H1 (cell line): ENCODE data around the gene CADM2. TPM values are rescaled to one million over a fixed set of nuclear protein-coding genes. Genes with fewer than 3 reads are reported as not detected.

Experiments
- CTCF ChIA-PET: fragments of 300-600 bp; sonication (Branson Sonifier 250); formaldehyde crosslinking; loops from one replicate; lab custom pipeline; 2021; ENCODE audit not compliant: partially characterized antibody; lab: Charles Lee
- POLR2A ChIA-PET: fragments of 300-600 bp; sonication (Branson Sonifier 250); formaldehyde crosslinking; loops from one replicate; lab custom pipeline; 2021; ENCODE audit warnings: inconsistent platforms; ENCODE audit not compliant: partially characterized antibody; lab: Charles Lee
- DNase-seq, 2 experiments: peaks; one replicate each; pipeline versions ENCODE4 v3.0.0 to v3.0.0-alpha.2; 2010 to 2022; ENCODE audit warnings: low spot score in 2 of 2, low read depth in 1 of 2, mixed read lengths in 1 of 2
- FAIRE-seq: peaks from 2 replicates; lab custom pipeline; 2011; peaks lifted over from hg19 to GRCh38; lab: Jason Lieb, UNC
- H2AFZ ChIP-seq: 2 replicates; pipeline ENCODE4 v1.8.1; 2012; ENCODE audit warnings: low read length, inconsistent platforms
- H2AK5ac ChIP-seq: 2 replicates; pipeline ENCODE4 v1.6.1; 2013; ENCODE audit warnings: low read depth, low read length
- H2BK120ac ChIP-seq: replicated peaks from 2 replicates; pipeline ENCODE3; 2013; ENCODE audit warnings: low read depth, low read length, inconsistent platforms
- H2BK12ac ChIP-seq: 2 replicates; pipeline ENCODE4 v1.6.1; 2013; ENCODE audit warnings: low read depth, low read length
- H2BK15ac ChIP-seq: 2 replicates; pipeline ENCODE4 v1.6.1; 2013; ENCODE audit warnings: low read length
- H2BK20ac ChIP-seq: 2 replicates; pipeline ENCODE4 v1.6.1; 2013; ENCODE audit warnings: low read length
- H2BK5ac ChIP-seq: 2 replicates; pipeline ENCODE4 v1.6.1; 2013; ENCODE audit warnings: low read depth, low read length
- H3K14ac ChIP-seq: 2 replicates; pipeline ENCODE4 v1.6.1; 2013; ENCODE audit warnings: inconsistent platforms; ENCODE audit not compliant: insufficient read length
- H3K18ac ChIP-seq: 2 replicates; pipeline ENCODE4 v1.6.1; 2013; ENCODE audit warnings: low read length; ENCODE audit errors: extremely low read depth
- H3K23ac ChIP-seq: 2 replicates; pipeline ENCODE4 v1.6.1; 2013; ENCODE audit warnings: inconsistent platforms; ENCODE audit not compliant: insufficient read length
- H3K23me2 ChIP-seq: 2 replicates; pipeline ENCODE4 v1.6.1; 2013; ENCODE audit warnings: low read depth, low read length
- H3K27ac ChIP-seq: 2 replicates; pipeline ENCODE4 v1.6.1; 2011; ENCODE audit warnings: low read depth, low read length, inconsistent platforms
- H3K27me3 ChIP-seq, 4 experiments: replicated peaks in 1 of 4; 1 replicate in 1 of 4; 2 replicates in 3 of 4; pipeline versions ENCODE4 v1.6.1 to v1.8.1; 2011 to 2013; ENCODE audit warnings: low read length in 3 of 4, mild to moderate bottlenecking in 3 of 4, inconsistent platforms in 2 of 4, mixed read lengths in 2 of 4, moderate library complexity in 1 of 4; ENCODE audit not compliant: control insufficient read depth in 3 of 4, insufficient read depth in 3 of 4; ENCODE audit errors: extremely low read depth in 1 of 4
- H3K36me3 ChIP-seq, 4 experiments: 2 replicates each; pipeline versions ENCODE4 v1.6.1 to v1.8.1; 2011 to 2013; ENCODE audit warnings: mild to moderate bottlenecking in 4 of 4, low read length in 3 of 4, moderate library complexity in 2 of 4, control low read depth in 1 of 4, inconsistent platforms in 1 of 4; ENCODE audit not compliant: insufficient read depth in 4 of 4, control insufficient read depth in 2 of 4
- H3K4ac ChIP-seq: replicated peaks from 2 replicates; pipeline ENCODE3; 2013; ENCODE audit warnings: low read length, low read depth, mixed read lengths, inconsistent platforms; ENCODE audit not compliant: insufficient read length
- H3K4me1 ChIP-seq, 4 experiments: replicated peaks in 1 of 4; 1 replicate in 1 of 4; 2 replicates in 3 of 4; pipeline versions ENCODE4 v1.6.1 to v1.8.1; 2011 to 2013; ENCODE audit warnings: low read length in 3 of 4, inconsistent platforms in 2 of 4, mixed read lengths in 1 of 4; ENCODE audit not compliant: insufficient read depth in 4 of 4, control insufficient read depth in 3 of 4
- H3K4me2 ChIP-seq, 2 experiments: 2 replicates each; pipeline versions ENCODE4 v1.6.1 to v1.8.1; 2011 to 2013; ENCODE audit warnings: low read depth in 2 of 2, low read length in 2 of 2, control low read depth in 1 of 2, inconsistent platforms in 1 of 2, mild to moderate bottlenecking in 1 of 2; ENCODE audit not compliant: insufficient read depth in 1 of 2
- H3K4me3 ChIP-seq, 4 experiments: fragments of 200-600, 300-600 bp in 1 of 4; sonication (generic), shearing (Covaris generic), sonication (Bioruptor Twin) in 1 of 4; 2 replicates each; pipeline versions ENCODE4 v1.5.1 to v1.8.1; 2011 to 2016; ENCODE audit warnings: low read length in 4 of 4, low read depth in 3 of 4, control low read depth in 2 of 4, inconsistent platforms in 2 of 4, mild to moderate bottlenecking in 2 of 4, mixed read lengths in 1 of 4, moderate library complexity in 1 of 4; ENCODE audit not compliant: insufficient read depth in 2 of 4; ENCODE audit errors: extremely low read depth in 1 of 4
- H3K56ac ChIP-seq: replicated peaks from 2 replicates; pipeline ENCODE3; 2013; ENCODE audit warnings: low read depth, mild to moderate bottlenecking, mixed read lengths, low read length, inconsistent platforms; ENCODE audit not compliant: insufficient read length
- H3K79me1 ChIP-seq: 2 replicates; pipeline ENCODE4 v1.6.1; 2013; ENCODE audit warnings: low read depth, low read length, control low read depth
- H3K79me2 ChIP-seq, 2 experiments: 2 replicates each; pipeline versions ENCODE4 v1.6.1 to v1.8.1; 2012 to 2013; ENCODE audit warnings: low read length in 2 of 2, mild to moderate bottlenecking in 2 of 2, inconsistent platforms in 1 of 2; ENCODE audit not compliant: insufficient read depth in 2 of 2, control insufficient read depth in 1 of 2
- H3K9ac ChIP-seq, 4 experiments: replicated peaks in 1 of 4; 1 replicate in 1 of 4; 2 replicates in 3 of 4; pipeline versions ENCODE4 v1.6.1 to v1.8.1; 2011 to 2013; ENCODE audit warnings: low read depth in 3 of 4, low read length in 3 of 4, control low read depth in 2 of 4, mild to moderate bottlenecking in 2 of 4, moderate library complexity in 2 of 4, inconsistent platforms in 1 of 4; ENCODE audit errors: extremely low read depth in 1 of 4
- H3K9me3 ChIP-seq, 2 experiments: 2 replicates each; pipeline versions ENCODE4 v1.6.1 to v1.8.1; 2012 to 2013; ENCODE audit warnings: mild to moderate bottlenecking in 2 of 2, moderate library complexity in 2 of 2, control low read depth in 1 of 2, inconsistent platforms in 1 of 2, low read depth in 1 of 2, low read length in 1 of 2, mixed read lengths in 1 of 2; ENCODE audit not compliant: insufficient read depth in 2 of 2
- H4K20me1 ChIP-seq, 2 experiments: replicated peaks in 1 of 2; 2 replicates each; pipeline versions ENCODE3 to v1.8.1; 2011 to 2013; ENCODE audit warnings: inconsistent platforms in 2 of 2, low read length in 2 of 2, mild to moderate bottlenecking in 1 of 2; ENCODE audit not compliant: insufficient read depth in 2 of 2, control insufficient read depth in 1 of 2
- H4K5ac ChIP-seq: 2 replicates; pipeline ENCODE4 v1.6.1; 2013; ENCODE audit warnings: low read length, low read depth, mixed read lengths, inconsistent platforms; ENCODE audit not compliant: insufficient read length
- H4K8ac ChIP-seq: 2 replicates; pipeline ENCODE4 v1.8.0; 2013; ENCODE audit warnings: mild to moderate bottlenecking, moderate library complexity, low read length, inconsistent platforms; ENCODE audit not compliant: insufficient read depth; ENCODE audit errors: extremely low read depth
- H4K91ac ChIP-seq: replicated peaks from 2 replicates; pipeline ENCODE3; 2013; ENCODE audit warnings: low read length, mixed read lengths, inconsistent platforms; ENCODE audit not compliant: insufficient read length
- ASH2L ChIP-seq: fragments of 200-600, 300-600 bp; sonication (generic); IDR thresholded peaks from one replicate; pipeline ENCODE4 v1.7.1; 2017; ENCODE audit warnings: low read length
- CBX5 ChIP-seq: fragments of 300-800, 300-1000 bp; sonication (generic); IDR thresholded peaks from 2 replicates; pipeline ENCODE4 v1.7.1; 2016; ENCODE audit warnings: antibody characterized with exemption, low read length, low read depth
- CEBPB ChIP-seq: IDR thresholded peaks from 2 replicates; pipeline ENCODE4 v1.6.1; 2012; ENCODE audit warnings: low read depth, low read length
- CHD1 ChIP-seq: IDR thresholded peaks from 2 replicates; pipeline ENCODE4 v1.6.1; 2012; ENCODE audit warnings: low read depth, low read length, improper control_type of control experiment
- CHD2 ChIP-seq: IDR thresholded peaks from 2 replicates; pipeline ENCODE4 v1.6.1; 2012; ENCODE audit warnings: low read length, improper control_type of control experiment
- CTBP2 ChIP-seq: IDR thresholded peaks from 2 replicates; pipeline ENCODE4 v1.7.0; 2011; ENCODE audit warnings: borderline replicate concordance, mild to moderate bottlenecking, moderate library complexity, mixed read lengths, low read length; ENCODE audit not compliant: insufficient read depth, insufficient read length
- GTF2F1 ChIP-seq: IDR thresholded peaks from 2 replicates; pipeline ENCODE4 v1.6.1; 2012; ENCODE audit warnings: low read depth, low read length, improper control_type of control experiment, borderline replicate concordance
- HDAC2 ChIP-seq, 2 experiments: fragments of 300-600 bp in 1 of 2; sonication (generic) in 1 of 2; IDR thresholded peaks; 2 replicates each; pipeline ENCODE4 v1.6.1; 2011 to 2012; ENCODE audit warnings: low read depth in 2 of 2, low read length in 2 of 2, mild to moderate bottlenecking in 2 of 2, moderate library complexity in 2 of 2, borderline replicate concordance in 1 of 2, inconsistent platforms in 1 of 2
- RBBP5 ChIP-seq: IDR thresholded peaks from 2 replicates; pipeline ENCODE4 v1.7.1; 2012; ENCODE audit warnings: low read depth, mild to moderate bottlenecking, inconsistent platforms, low read length, moderate library complexity, borderline replicate concordance
- SIN3A ChIP-seq, 2 experiments: IDR thresholded peaks in 1 of 2; conservative IDR thresholded peaks in 1 of 2; 2 replicates each; pipeline ENCODE4 v1.6.1; 2011 to 2012; ENCODE audit warnings: low read length in 2 of 2, improper control_type of control experiment in 1 of 2, low read depth in 1 of 2, mild to moderate bottlenecking in 1 of 2
- SP1 ChIP-seq: IDR thresholded peaks from 2 replicates; pipeline ENCODE4 v1.6.1; 2011; ENCODE audit warnings: low read depth, low read length
- SP2 ChIP-seq: IDR thresholded peaks from 2 replicates; pipeline ENCODE4 v1.6.1; 2012; ENCODE audit warnings: mild to moderate bottlenecking, low read length, inconsistent platforms
- SUZ12 ChIP-seq: fragments of 200-600 bp; sonication (generic); IDR thresholded peaks from 2 replicates; pipeline ENCODE4 v1.6.1; 2012; ENCODE audit warnings: mild to moderate bottlenecking, inconsistent platforms, low read length, moderate library complexity, mixed read lengths
- TBP ChIP-seq: IDR thresholded peaks from 2 replicates; pipeline ENCODE4 v1.6.1; 2011; ENCODE audit warnings: low read depth, low read length, improper control_type of control experiment
- TCF12 ChIP-seq: IDR thresholded peaks from 2 replicates; pipeline ENCODE4 v1.6.1; 2011; ENCODE audit warnings: low read depth, mild to moderate bottlenecking, low read length
- TEAD4 ChIP-seq: IDR thresholded peaks from 2 replicates; pipeline ENCODE4 v1.6.1; 2012; ENCODE audit warnings: low read depth, low read length, inconsistent platforms, mixed read lengths
- WGBS, 2 experiments: shearing (Covaris generic) in 1 of 2; methylation state at CpG; one replicate each; pipeline versions ENCODE4 v1.1.6 to v1.1.7; 2013 to 2015; ENCODE audit warnings: low lambda C conversion rate in 2 of 2, mixed read lengths in 2 of 2, inconsistent platforms in 1 of 2, low coverage in 1 of 2, missing lambda C conversion rate in 1 of 2; ENCODE audit not compliant: insufficient replicate concordance in 2 of 2, insufficient coverage in 1 of 2, insufficient read length in 1 of 2; ENCODE audit errors: extremely low coverage in 1 of 2, missing lambda C conversion rate in 1 of 2; 5-methylcytosine and 5-hydroxymethylcytosine counted together
- polyA plus RNA-seq, 7 experiments: library from polyadenylated mRNA; depleted of rRNA in 3 of 7; stranded (reverse) in 5 of 7; unstranded in 2 of 7; fragments of >200 nt in 5 of 7; fragments of 200-250 nt in 2 of 7; gene quantifications; 1 replicate in 5 of 7; 2 replicates in 1 of 7; 4 replicates in 1 of 7; pipeline versions ENCODE4 v1.2.1 to v1.2.3, GENCODE V29; 2011 to 2013; ENCODE audit warnings: missing spikeins in 2 of 7, mixed read lengths in 2 of 7
- total RNA-seq: library from RNA; stranded (reverse); fragmentation: NEBNext Ultra II Directional; extraction: Animal tissue kit (Norgen Biotek cat#: 25700); gene quantifications from 2 replicates; pipeline ENCODE4 v1.2.1, GENCODE V29; 2021

CADM2 gene
- total and polyA plus RNA-seq, 2 of the 8 experiments (the other 6 are each of a cell fraction or from before 2014, with no cell fraction given) = 14.9 to 20.9 TPM

GRCh38 chr3:85631070-85631469 is 672.3 kb downstream of the CADM2 start:
- H2BK5ac ChIP-seq = no peak overlapping the region
- H3K4ac ChIP-seq = no peak overlapping the region
- no peak overlapping the region for H2AFZ ChIP-seq
- ChIA-PET CTCF (no interaction called here), POLR2A (no interaction called here)
- H3K23me2 ChIP-seq = no peaks in the 10 kb centered on the region
- H2BK20ac ChIP-seq = no peak overlapping the region
- H3K4me2 ChIP-seq = no peak overlapping the region
- H3K79me2 ChIP-seq = no peaks in the 10 kb centered on the region
- no peaks in the 10 kb centered on the region for H4K20me1 ChIP-seq
- H2AK5ac ChIP-seq = no peak overlapping the region
- no peak overlapping the region for H3K14ac ChIP-seq
- no peaks in the 10 kb centered on the region for H3K27me3 ChIP-seq
- no peak overlapping the region for H3K4me3 ChIP-seq
- H3K9ac ChIP-seq = no peak overlapping the region
- no peak overlapping the region for H3K56ac ChIP-seq
- H3K79me1 ChIP-seq = no peaks in the 10 kb centered on the region
- peaks cover 0 to 4% (median 2%) of the 10 kb centered on the region in 4 experiments; a peak in 2 of 7 replicates for H3K4me1 ChIP-seq
- no peaks in the 10 kb centered on the region for H3K9me3 ChIP-seq
- H4K5ac ChIP-seq = no peak overlapping the region
- 100% methylated on average over 1 of the region's 1 CpG; no CpG with 5 or more reads in 1 of the 2 experiments for WGBS, 2 experiments
- DNase-seq (no peak), FAIRE-seq (no peak)
- no peaks in the 10 kb centered on the region for H3K36me3 ChIP-seq
- H3K23ac ChIP-seq = no peak overlapping the region
- no peak overlapping the region for H3K27ac ChIP-seq
- no peak overlapping the region for H2BK12ac ChIP-seq
- no peak overlapping the region for H4K8ac ChIP-seq
- no peak overlapping the region for H4K91ac ChIP-seq
- no peak overlapping the region for H3K18ac ChIP-seq
- H2BK120ac ChIP-seq = no peak overlapping the region
- no peak overlapping the region for H2BK15ac ChIP-seq
- TF ChIP-seq TBP (no peak), TEAD4 (no peak), RBBP5 (no peak), SP1 (no peak), CBX5 (no peak), CEBPB (no peak), HDAC2 (IDR thresholded peaks at IDR 0.05; ENCODE audit: borderline replicate concordance in 1 of 2, low read depth in 2 of 2, low read length in 2 of 2) (no peak), GTF2F1 (no peak), CHD1 (no peak), CTBP2 (no peak), TCF12 (no peak), CHD2 (no peak), ASH2L (no peak), SIN3A (conservative IDR thresholded peaks at IDR 0.05 in 1 of 2, IDR thresholded peaks at IDR 0.05 in 1 of 2; ENCODE audit: low read depth in 1 of 2, low read length in 2 of 2) (no peak), SUZ12 (no peak), SP2 (no peak)
